CD14-positive monocyte (primary cell): ENCODE results near the gene MAPRE2. TPM values are rescaled to one million over a fixed set of nuclear protein-coding genes. Genes with fewer than 3 reads are reported as not detected.

Experiments
- DNase-seq, 3 donors: peaks; one replicate each; pipeline ENCODE4 v3.0.0-alpha.2; 2011 to 2022
- H2AFZ ChIP-seq: 2 replicates; pipeline ENCODE4 v1.6.0; 2012; ENCODE audit warnings: mild to moderate bottlenecking, low read depth, low read length, inconsistent platforms; ENCODE audit not compliant: insufficient read depth, poor library complexity, severe bottlenecking
- H3K27ac ChIP-seq, 2 donors: 1 replicate in 1 of 2; 2 replicates in 1 of 2; pipeline ENCODE4 v1.5.1; 2012 to 2013; ENCODE audit warnings: low read length in 2 of 2, control low read depth in 1 of 2, inconsistent platforms in 1 of 2, low read depth in 1 of 2, mild to moderate bottlenecking in 1 of 2
- H3K27me3 ChIP-seq, 2 donors: one replicate each; pipeline versions ENCODE4 v1.6.0 to v1.6.1; 2011 to 2013; ENCODE audit warnings: low read length in 2 of 2; ENCODE audit not compliant: control insufficient read depth in 2 of 2, insufficient read depth in 2 of 2
- H3K36me3 ChIP-seq, 2 donors: replicated peaks in 1 of 2; 1 replicate in 1 of 2; 2 replicates in 1 of 2; pipeline versions ENCODE4 v1.5.1 to v1.6.1; 2012 to 2013; ENCODE audit warnings: low read length in 2 of 2, control low read depth in 1 of 2, inconsistent platforms in 1 of 2, mild to moderate bottlenecking in 1 of 2; ENCODE audit not compliant: insufficient read depth in 2 of 2, control insufficient read depth in 1 of 2
- H3K4me1 ChIP-seq, 2 donors: 1 replicate in 1 of 2; 2 replicates in 1 of 2; pipeline versions ENCODE4 v1.5.1 to v1.6.1; 2012 to 2013; ENCODE audit warnings: low read length in 2 of 2, control low read depth in 1 of 2, inconsistent platforms in 1 of 2, mild to moderate bottlenecking in 1 of 2, moderate library complexity in 1 of 2; ENCODE audit not compliant: insufficient read depth in 2 of 2, control insufficient read depth in 1 of 2
- H3K4me2 ChIP-seq: replicated peaks from 2 replicates; pipeline ENCODE3; 2012; ENCODE audit warnings: low read length, moderate library complexity, mild to moderate bottlenecking; ENCODE audit not compliant: poor library complexity, severe bottlenecking; ENCODE audit errors: extremely low read depth
- H3K4me3 ChIP-seq, 3 experiments: fragments of 200-600 bp in 1 of 3; sonication (generic) in 1 of 3; replicated peaks in 1 of 3; 1 replicate in 2 of 3; 2 replicates in 1 of 3; pipeline ENCODE4 v1.5.1; 2011 to 2013; ENCODE audit warnings: low read length in 3 of 3, mild to moderate bottlenecking in 3 of 3, control low read depth in 2 of 3, low read depth in 2 of 3, inconsistent platforms in 1 of 3, moderate library complexity in 1 of 3
- H3K79me2 ChIP-seq: 2 replicates; pipeline ENCODE4 v1.6.0; 2012; ENCODE audit warnings: mild to moderate bottlenecking, control low read depth, inconsistent platforms, low read length, moderate library complexity; ENCODE audit not compliant: insufficient read depth
- H3K9ac ChIP-seq: 2 replicates; pipeline ENCODE4 v1.6.0; 2017; ENCODE audit warnings: low read length, mild to moderate bottlenecking; ENCODE audit not compliant: insufficient read depth, poor library complexity, severe bottlenecking
- H3K9me3 ChIP-seq, 2 donors: replicated peaks in 1 of 2; 1 replicate in 1 of 2; 2 replicates in 1 of 2; pipeline versions ENCODE4 v1.5.1 to v1.6.1; 2012 to 2013; ENCODE audit warnings: low read length in 2 of 2, control low read depth in 1 of 2; ENCODE audit not compliant: control insufficient read depth in 1 of 2, insufficient read depth in 1 of 2
- H4K20me1 ChIP-seq: 2 replicates; pipeline ENCODE4 v1.6.0; 2012; ENCODE audit warnings: mild to moderate bottlenecking, low read length, control low read depth, moderate library complexity; ENCODE audit not compliant: insufficient read depth
- H3K27ac Mint-ChIP-seq, 7 donors: one replicate each; pipeline ENCODE4 v1.8.0; 2020; ENCODE audit warnings: mild to moderate bottlenecking in 7 of 7, mixed read lengths in 7 of 7, moderate library complexity in 6 of 7, inconsistent platforms in 2 of 7
- H3K27me3 Mint-ChIP-seq, 3 donors: one replicate each; pipeline ENCODE4 v1.8.0; 2021 to 2022; ENCODE audit warnings: low read depth in 3 of 3, mild to moderate bottlenecking in 3 of 3, mixed read lengths in 3 of 3, moderate library complexity in 3 of 3, inconsistent platforms in 1 of 3
- H3K36me3 Mint-ChIP-seq, 2 donors: one replicate each; pipeline ENCODE4 v1.8.0; 2020; ENCODE audit warnings: mixed read lengths in 2 of 2, inconsistent platforms in 1 of 2, mild to moderate bottlenecking in 1 of 2
- H3K4me1 Mint-ChIP-seq: one replicate; pipeline ENCODE4 v1.8.0; 2020; ENCODE audit warnings: mild to moderate bottlenecking, mixed read lengths
- H3K4me3 Mint-ChIP-seq, 2 donors: one replicate each; pipeline ENCODE4 v1.8.0; 2020; ENCODE audit warnings: mild to moderate bottlenecking in 2 of 2, mixed read lengths in 2 of 2, moderate library complexity in 1 of 2
- H3K9me3 Mint-ChIP-seq, 7 donors: one replicate each; pipeline ENCODE4 v1.8.0; 2020 to 2022; ENCODE audit warnings: mixed read lengths in 7 of 7, mild to moderate bottlenecking in 6 of 7, moderate library complexity in 6 of 7, inconsistent platforms in 2 of 7
- WGBS: methylation state at CpG from one replicate; pipeline ENCODE4 v1.1.5; 2013; ENCODE audit warnings: missing lambda C conversion rate; ENCODE audit not compliant: insufficient coverage; 5-methylcytosine and 5-hydroxymethylcytosine counted together
- intact Hi-C, 2 donors: fragments of 100-400 bp; cut with micrococcal nuclease; formaldehyde crosslinking; loops; one replicate each; pipeline versions ENCODE4 v1.15.0 to v1.15.1; 2023
- polyA plus RNA-seq, 3 donors: library from polyadenylated mRNA; depleted of rRNA in 1 of 3; unstranded in 2 of 3; stranded (reverse) in 1 of 3; fragments of 300-500 nt in 2 of 3; fragments of >200 nt in 1 of 3; fragmentation: Illumina TruSeq in 2 of 3; gene quantifications; 1 replicate in 2 of 3; 2 replicates in 1 of 3; pipeline ENCODE4 v1.2.3, GENCODE V29; 2012 to 2021
- TF ChIP-seq, protein P1 (sequence below): fragments of 200-600 bp; IDR thresholded peaks from one replicate; pipeline ENCODE4 v1.8.0; 2022; ENCODE audit warnings: antibody characterized with exemption, mild to moderate bottlenecking

The MAPRE2 gene
- polyA plus RNA-seq, 3 donors, result 22.0 to 48.1 (median 37.1) TPM

DNA sequence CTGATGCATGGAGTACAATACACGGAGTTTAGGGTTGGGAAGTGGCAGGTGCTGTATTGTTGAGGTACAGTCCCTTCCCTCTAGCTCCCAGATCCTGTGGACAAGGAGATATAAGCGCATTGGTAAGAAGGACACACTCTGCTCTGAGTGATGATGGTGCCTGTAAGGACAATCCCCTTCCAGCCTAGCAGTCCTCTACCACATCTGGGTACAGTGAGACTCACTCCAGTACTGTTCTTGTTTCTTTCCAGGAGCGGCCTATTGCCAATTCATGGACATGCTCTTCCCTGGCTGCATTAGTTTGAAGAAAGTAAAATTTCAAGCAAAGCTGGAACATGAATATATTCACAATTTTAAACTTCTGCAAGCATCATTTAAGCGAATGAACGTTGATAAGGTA lies 56.0 kb downstream of the MAPRE2 start:
- Histone ChIP-seq H3K9me3 (no peaks in the 10 kb centered on the region), H3K79me2 (no peaks in the 10 kb centered on the region), H3K36me3 (peaks cover 3 to 26% of the 10 kb centered on the region in 2 donors), H3K9ac (no peak overlapping the region), H3K27ac (no peak overlapping the region), H3K4me2 (no peak overlapping the region), H3K4me3 (no peak overlapping the region), H3K27me3 (no peaks in the 10 kb centered on the region), H4K20me1 (peaks cover 10% of the 10 kb centered on the region), H2AFZ (no peak overlapping the region), H3K4me1 (no peaks in the 10 kb centered on the region)
- no peaks in the 10 kb centered on the region for H3K9me3 Mint-ChIP-seq
- peaks cover 21 to 24% of the 10 kb centered on the region in 2 donors for H3K36me3 Mint-ChIP-seq
- H3K4me3 Mint-ChIP-seq, result no peak overlapping the region
- intact Hi-C loops, result no loop called here
- no peaks in the 10 kb centered on the region for H3K4me1 Mint-ChIP-seq
- H3K27me3 Mint-ChIP-seq, result no peaks in the 10 kb centered on the region
- H3K27ac Mint-ChIP-seq, result no peak overlapping the region
- no CpG with 5 or more reads among the region's 5 CpGs for WGBS
- DNase-seq, result no peak
- TF ChIP-seq, protein P1, sequence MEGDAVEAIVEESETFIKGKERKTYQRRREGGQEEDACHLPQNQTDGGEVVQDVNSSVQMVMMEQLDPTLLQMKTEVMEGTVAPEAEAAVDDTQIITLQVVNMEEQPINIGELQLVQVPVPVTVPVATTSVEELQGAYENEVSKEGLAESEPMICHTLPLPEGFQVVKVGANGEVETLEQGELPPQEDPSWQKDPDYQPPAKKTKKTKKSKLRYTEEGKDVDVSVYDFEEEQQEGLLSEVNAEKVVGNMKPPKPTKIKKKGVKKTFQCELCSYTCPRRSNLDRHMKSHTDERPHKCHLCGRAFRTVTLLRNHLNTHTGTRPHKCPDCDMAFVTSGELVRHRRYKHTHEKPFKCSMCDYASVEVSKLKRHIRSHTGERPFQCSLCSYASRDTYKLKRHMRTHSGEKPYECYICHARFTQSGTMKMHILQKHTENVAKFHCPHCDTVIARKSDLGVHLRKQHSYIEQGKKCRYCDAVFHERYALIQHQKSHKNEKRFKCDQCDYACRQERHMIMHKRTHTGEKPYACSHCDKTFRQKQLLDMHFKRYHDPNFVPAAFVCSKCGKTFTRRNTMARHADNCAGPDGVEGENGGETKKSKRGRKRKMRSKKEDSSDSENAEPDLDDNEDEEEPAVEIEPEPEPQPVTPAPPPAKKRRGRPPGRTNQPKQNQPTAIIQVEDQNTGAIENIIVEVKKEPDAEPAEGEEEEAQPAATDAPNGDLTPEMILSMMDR, result no peak

DNA sequence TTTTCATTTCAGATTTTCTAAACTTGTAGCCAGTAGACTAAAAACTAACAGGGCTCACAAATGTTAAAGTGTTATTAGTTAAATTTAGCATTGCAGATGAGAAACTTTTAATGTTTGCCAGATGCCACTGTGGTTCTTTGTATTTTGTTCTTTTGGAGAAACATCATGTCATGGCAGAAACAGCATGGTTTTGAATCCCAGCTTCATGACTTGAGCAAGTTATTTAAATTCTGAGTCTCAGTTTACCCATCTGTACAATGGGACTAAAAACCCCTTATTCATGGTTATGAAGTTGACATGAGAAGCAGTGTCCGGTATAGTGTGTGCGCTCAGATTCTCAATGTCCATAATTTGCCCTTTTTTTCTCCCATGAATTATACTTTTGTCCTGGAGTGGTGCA lies 56.5 kb downstream of the MAPRE2 start:
- no peak for DNase-seq
- intact Hi-C loops, result no loop called here
- Histone ChIP-seq H4K20me1 (peaks cover 10% of the 10 kb centered on the region), H3K4me2 (no peak overlapping the region), H2AFZ (no peak overlapping the region), H3K36me3 (peaks cover 6 to 32% of the 10 kb centered on the region in 2 donors), H3K4me3 (no peak overlapping the region), H3K27me3 (no peaks in the 10 kb centered on the region), H3K27ac (no peak overlapping the region), H3K9ac (no peak overlapping the region), H3K4me1 (no peaks in the 10 kb centered on the region), H3K79me2 (no peaks in the 10 kb centered on the region), H3K9me3 (no peaks in the 10 kb centered on the region)
- Mint-ChIP-seq H3K27me3 (no peaks in the 10 kb centered on the region), H3K36me3 (peaks cover 25 to 27% of the 10 kb centered on the region in 2 donors), H3K4me1 (no peaks in the 10 kb centered on the region), H3K4me3 (no peak overlapping the region), H3K27ac (no peak overlapping the region), H3K9me3 (no peaks in the 10 kb centered on the region)
- WGBS, result no CpG with 5 or more reads among the region's 2 CpGs
- TF ChIP-seq, protein P1, result no peak
